H54 (cell line): ENCODE data around the gene PRKCH.

ENCODE experiments used
- DNase-seq: peaks from one replicate; pipeline ENCODE4 v3.0.0; 2011; ENCODE audit warnings: low spot score, mixed read lengths; ENCODE audit not compliant: insufficient read length
- FAIRE-seq: peaks from 3 replicates; lab custom pipeline; 2011; peaks lifted over from hg19 to GRCh38; lab: Jason Lieb, UNC
- POLR2A ChIP-seq: IDR thresholded peaks from 2 replicates; pipeline ENCODE4 v1.6.1; 2011; ENCODE audit warnings: low read depth, mild to moderate bottlenecking, low read length

Gene PRKCH

GRCh38 chr14:61321385-61322010 is at the start of gene PRKCH:
Gene PRKCH, plus strand, starts transcription at chr14:61321579. Its CDS starts 523 bp downstream, at chr14:61322102.
- TF ChIP-seq POLR2A = no peak
- FAIRE-seq = no peak
- no peak for DNase-seq

DNA sequence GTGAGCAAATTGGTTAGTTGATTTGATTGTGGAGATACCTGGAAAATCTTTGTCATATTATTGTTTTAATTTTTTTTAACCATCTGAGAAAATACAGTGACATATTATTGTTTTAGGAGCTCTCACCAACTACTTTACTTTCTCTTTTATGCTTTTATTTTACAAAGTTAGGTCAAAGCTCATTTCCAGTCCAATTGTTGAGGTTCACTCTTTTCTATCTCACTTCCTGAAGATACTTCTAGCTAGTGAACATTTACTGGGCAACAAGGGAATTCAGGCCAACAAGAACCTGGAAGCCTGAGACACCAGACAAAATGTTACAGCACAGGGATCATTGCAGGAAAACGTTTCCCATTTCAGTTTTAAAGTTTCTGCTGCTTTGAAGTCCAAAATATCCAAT is 44.1 kb upstream of the PRKCH start:
- FAIRE-seq (no peak), DNase-seq (no peak)
- no peak for TF ChIP-seq POLR2A

DNA sequence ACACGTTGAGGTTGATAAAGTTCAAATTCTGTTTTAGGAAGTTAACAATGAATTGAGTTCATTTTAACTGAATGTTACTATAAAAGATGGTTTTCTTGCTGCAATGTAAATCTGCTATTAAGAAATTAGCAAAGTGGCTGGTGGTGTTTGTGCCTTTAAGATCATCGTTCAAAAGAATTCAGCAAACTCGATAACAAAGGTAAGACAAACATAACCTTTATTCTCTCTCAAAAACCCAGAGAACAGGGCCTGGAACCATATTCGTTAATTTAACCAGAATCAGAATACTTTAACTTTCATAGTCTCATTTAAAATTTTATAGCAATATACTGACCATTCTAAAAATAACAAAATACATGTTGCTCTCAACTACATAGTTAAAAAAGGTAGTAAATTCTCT is 43.6 kb upstream of the PRKCH start:
- FAIRE-seq = no peak
- TF ChIP-seq POLR2A = no peak
- no peak for DNase-seq

- no peak for DNase-seq
- TF ChIP-seq POLR2A = no peak
- FAIRE-seq = no peak
Measured at GRCh38 chr14:61279082-61279481, 42.3 kb upstream of the PRKCH start.

DNA sequence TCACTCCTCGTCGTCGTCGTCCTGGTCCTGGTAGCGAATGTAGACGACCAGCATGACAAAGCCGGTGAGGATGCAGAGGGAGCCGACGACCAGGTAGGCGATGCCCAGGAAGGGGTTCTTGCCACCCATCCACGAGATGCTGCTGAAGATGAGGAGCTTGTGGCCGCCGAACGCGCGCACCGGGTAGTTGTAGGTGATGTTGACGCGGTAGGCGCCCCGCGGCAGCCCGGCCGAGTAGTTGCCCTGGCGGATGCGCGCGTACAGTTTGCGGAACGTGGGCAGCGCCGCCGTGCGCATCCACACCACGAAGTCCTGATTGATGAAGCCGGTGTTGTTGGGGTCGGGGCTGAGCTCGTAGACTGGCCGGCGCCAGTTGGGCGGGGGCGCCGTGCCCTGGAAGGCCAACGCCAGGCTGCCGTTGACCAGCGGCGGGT is 41.3 kb upstream of the PRKCH start:
- DNase-seq (no peak), FAIRE-seq (no peak)
- TF ChIP-seq POLR2A = no peak

DNA sequence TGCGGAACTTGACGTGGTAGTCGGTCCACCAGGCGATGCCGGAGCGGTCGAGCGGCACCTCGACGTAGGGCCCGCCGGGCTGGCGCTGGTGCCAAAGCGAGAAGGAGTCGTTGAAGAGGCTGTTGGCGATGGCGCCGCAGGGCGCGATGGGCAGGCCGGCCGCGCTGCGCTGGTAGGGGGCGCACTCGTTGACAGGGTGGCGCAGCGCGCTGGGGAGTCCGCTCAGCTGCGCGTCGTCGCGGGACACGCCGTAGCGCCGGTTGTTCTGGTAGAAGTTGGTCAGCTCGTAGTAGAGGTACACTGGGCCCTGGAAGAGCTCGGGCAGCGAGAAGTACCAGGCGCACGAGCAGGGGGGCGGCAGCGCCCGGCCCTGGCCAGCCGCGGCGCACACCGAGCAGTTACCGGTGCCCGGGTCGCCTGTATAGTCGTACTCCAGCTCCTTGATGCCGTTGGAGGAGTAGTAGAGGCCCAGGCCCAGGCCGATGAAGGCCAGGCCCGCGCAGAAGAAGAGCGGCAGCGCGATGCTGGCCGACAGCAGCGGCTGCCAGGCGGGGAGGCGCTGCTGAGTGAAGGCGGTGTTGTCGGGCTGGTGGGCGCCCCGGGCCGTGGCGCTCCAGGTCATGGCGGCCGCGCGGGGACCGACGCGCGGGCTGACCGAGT is 40.7 kb upstream of the PRKCH start:
- FAIRE-seq (no peak), DNase-seq (no peak)
- no peak for TF ChIP-seq POLR2A

GRCh38 chr14:61281186-61281947 is 40.0 kb upstream of the PRKCH start, which contains the start of gene TMEM30B:
Gene TMEM30B, minus strand, starts transcription at chr14:61281338. Its CDS starts 191 bp downstream, at chr14:61281147.
- DNase-seq (no peak), FAIRE-seq (no peak)
- TF ChIP-seq POLR2A = no peak

DNA sequence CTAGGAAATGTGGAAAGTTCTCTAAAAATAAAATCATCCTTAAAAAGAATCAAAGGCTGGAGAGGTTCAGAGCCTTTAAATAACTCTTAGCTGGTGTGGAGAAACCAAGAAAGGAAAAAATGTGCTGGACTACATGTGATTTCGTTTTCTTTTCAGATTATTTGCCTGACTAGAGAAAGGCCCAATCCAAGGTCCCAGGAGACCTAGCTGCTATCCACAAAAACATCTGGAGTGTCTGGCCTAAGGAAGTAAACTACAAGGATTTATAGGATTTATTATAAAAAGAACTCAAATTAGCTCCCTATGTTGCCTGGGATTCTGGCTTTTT is 39.5 kb upstream of the PRKCH start:
- FAIRE-seq (no peak), DNase-seq (no peak)
- no peak for TF ChIP-seq POLR2A

- no peak for TF ChIP-seq POLR2A
- FAIRE-seq (no peak), DNase-seq (no peak)
Measured at GRCh38 chr14:61282746-61283145, 38.6 kb upstream of the PRKCH start.

- DNase-seq = no peak
- no peak for TF ChIP-seq POLR2A
- FAIRE-seq = no peak
Measured at GRCh38 chr14:61284001-61284400, 37.4 kb upstream of the PRKCH start.

DNA sequence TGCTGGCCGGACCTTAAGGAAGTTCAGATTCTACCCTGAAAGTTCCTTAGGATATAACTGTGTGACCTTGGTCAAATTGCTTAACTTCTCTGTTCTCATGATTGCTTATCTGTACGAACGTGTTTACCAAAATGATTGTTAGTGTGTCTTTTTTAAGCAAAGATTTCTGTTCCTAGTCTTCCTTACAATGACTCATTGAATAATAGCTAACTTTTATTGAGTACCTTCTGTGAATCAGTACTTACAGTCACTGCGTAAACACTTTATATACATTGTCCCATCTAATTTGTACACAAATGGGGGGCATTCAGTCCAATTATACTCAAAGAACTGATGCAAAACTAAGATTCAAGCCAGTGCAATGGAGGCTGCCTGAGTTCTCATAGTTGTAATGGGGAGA is 36.0 kb upstream of the PRKCH start:
- DNase-seq (no peak), FAIRE-seq (peak; percentile 27)
- TF ChIP-seq POLR2A = no peak

- no peak for FAIRE-seq
- TF ChIP-seq POLR2A = no peak
- no peak for DNase-seq
Measured at GRCh38 chr14:61287196-61287595, 34.2 kb upstream of the PRKCH start.

- DNase-seq (no peak), FAIRE-seq (no peak)
- no peak for TF ChIP-seq POLR2A
Measured at GRCh38 chr14:61288228-61288627, 33.2 kb upstream of the PRKCH start.

DNA sequence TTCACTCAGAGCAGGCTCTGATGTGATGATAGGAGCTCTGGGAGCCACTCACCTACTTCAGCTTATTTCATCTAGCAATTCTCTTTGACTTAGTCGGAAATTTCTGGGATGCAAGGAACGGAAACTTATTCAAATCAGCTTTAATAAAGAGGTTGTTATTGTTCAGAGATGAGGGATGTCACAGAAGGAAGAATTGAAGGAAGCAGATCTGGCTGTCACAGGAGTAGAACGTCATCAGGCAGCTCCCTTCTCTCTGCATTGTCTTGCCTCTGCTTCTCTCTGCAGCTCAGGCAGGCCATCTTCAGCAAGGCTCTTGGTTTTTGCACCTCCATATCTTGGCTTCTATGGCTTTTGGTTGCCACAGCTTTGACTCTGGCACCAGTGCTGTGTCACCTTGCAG is 32.7 kb upstream of the PRKCH start:
- no peak for FAIRE-seq
- no peak for TF ChIP-seq POLR2A
- no peak for DNase-seq
